Measurements from ENCODE around the gene CAPN5. TPM values are rescaled to one million over a fixed set of nuclear protein-coding genes. Genes with fewer than 3 reads are reported as not detected.

CAPN5 gene
- total RNA-seq, 1 donor from 2014 or later, result 18.3 TPM

GRCh38 chr11:77155082-77155475 is 88.3 kb downstream of the CAPN5 start:
- Mint-ChIP-seq H3K36me3 (no peaks in the 10 kb centered on the region), H3K4me1 (peaks cover 17% of the 10 kb centered on the region), H3K27ac (no peak overlapping the region), H3K4me3 (no peak overlapping the region), H3K27me3 (ENCODE audit: low read depth) (peaks cover 5% of the 10 kb centered on the region), H3K9me3 (no peaks in the 10 kb centered on the region)
- no peak for TF ChIP-seq CTCF (IDR thresholded peaks at IDR 0.05; ENCODE audit: unreplicated experiment)
- no peak for DNase-seq (ENCODE audit: low spot score in 2 of 2, unreplicated experiment in 2 of 2)

GRCh38 chr11:77155556-77156130 is 88.9 kb downstream of the CAPN5 start:
- no peak for DNase-seq (ENCODE audit: low spot score in 2 of 2, unreplicated experiment in 2 of 2)
- Mint-ChIP-seq H3K27ac (no peak overlapping the region), H3K9me3 (no peaks in the 10 kb centered on the region), H3K4me1 (peaks cover 15% of the 10 kb centered on the region), H3K36me3 (no peaks in the 10 kb centered on the region), H3K4me3 (no peak overlapping the region), H3K27me3 (ENCODE audit: low read depth) (peaks cover 5% of the 10 kb centered on the region)
- TF ChIP-seq CTCF (IDR thresholded peaks at IDR 0.05; ENCODE audit: unreplicated experiment), result no peak

DNA sequence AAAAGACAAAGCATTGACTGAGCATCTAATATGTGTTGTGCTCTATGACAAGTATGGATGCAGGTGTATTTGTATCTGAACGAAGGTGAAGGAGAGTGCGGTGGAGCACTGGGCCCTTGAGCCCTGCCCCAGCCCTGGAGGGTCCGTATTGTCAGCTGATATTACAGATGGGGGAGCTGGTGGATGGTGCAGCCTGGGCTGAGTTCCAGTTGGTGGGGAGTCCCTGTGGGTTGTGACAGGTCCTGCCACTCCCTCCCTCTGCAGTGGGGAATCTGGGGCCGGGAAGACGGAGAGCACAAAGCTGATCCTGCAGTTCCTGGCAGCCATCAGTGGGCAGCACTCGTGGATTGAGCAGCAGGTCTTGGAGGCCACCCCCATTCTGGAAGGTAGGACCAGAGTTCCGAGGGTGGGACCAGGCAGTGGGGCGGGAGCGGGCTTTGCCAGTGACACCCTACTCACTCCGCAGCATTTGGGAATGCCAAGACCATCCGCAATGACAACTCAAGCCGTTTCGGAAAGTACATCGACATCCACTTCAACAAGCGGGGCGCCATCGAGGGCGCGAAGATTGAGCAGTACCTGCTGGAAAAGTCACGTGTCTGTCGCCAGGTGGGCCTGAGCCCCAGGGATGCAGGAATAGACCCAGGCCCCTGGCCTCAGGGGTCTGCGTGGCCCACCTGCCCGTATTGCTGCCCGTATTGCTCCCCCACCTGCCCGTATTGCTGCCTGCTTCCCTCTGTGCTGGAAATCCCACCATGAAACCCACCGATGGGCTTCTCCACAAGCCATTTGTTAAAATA is 89.8 kb downstream of the CAPN5 start:
- Mint-ChIP-seq H3K4me3 (no peak overlapping the region), H3K4me1 (peaks cover 15% of the 10 kb centered on the region)
- no peak for TF ChIP-seq CTCF (IDR thresholded peaks at IDR 0.05; ENCODE audit: unreplicated experiment)

DNA sequence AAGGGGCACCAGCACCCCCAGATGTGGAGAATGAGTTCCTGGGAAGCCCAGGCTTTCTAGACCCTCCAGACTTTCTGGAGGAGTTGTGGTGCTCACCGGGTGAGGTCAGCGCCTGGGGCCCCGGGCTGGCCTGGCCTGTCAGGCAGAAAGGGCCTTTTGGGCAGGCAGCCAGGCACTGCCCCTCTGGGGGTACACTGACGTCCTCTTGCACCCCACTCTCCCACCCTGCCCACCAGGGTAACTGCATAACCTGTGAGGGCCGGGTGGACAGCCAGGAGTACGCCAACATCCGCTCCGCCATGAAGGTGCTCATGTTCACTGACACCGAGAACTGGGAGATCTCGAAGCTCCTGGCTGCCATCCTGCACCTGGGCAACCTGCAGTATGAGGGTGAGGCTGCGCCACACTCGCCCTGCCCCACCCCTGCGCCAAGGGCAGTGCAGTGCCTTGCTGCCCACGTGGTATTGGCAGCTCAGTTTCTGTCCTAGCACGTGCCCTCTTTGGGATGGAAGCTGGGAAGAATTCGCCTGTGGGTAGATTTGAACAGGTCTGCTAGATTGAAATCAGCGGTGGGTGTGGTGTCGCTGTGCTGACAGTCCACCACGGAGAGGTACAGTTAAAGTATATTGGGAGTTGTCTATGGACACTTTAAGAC is 91.4 kb downstream of the CAPN5 start:
- DNase-seq (ENCODE audit: low spot score in 2 of 2, unreplicated experiment in 2 of 2), result no peak
- peaks cover 7% of the 10 kb centered on the region for H3K27me3 Mint-ChIP-seq (ENCODE audit: low read depth)
- H3K4me3 Mint-ChIP-seq, result no peak overlapping the region
- H3K36me3 Mint-ChIP-seq, result no peaks in the 10 kb centered on the region
- H3K27ac Mint-ChIP-seq, result no peak overlapping the region
- H3K4me1 Mint-ChIP-seq, result peaks cover under 1% of the 10 kb centered on the region
- H3K9me3 Mint-ChIP-seq, result no peaks in the 10 kb centered on the region
- no peak for TF ChIP-seq CTCF (IDR thresholded peaks at IDR 0.05; ENCODE audit: unreplicated experiment)

More for the DNA sequence above, 89.8 kb downstream of the CAPN5 start:
- DNase-seq (ENCODE audit: low spot score in 2 of 2, unreplicated experiment in 2 of 2), result no peak
- H3K27ac Mint-ChIP-seq, result no peak overlapping the region
- H3K36me3 Mint-ChIP-seq, result no peaks in the 10 kb centered on the region
- H3K9me3 Mint-ChIP-seq, result no peaks in the 10 kb centered on the region
- peaks cover 7% of the 10 kb centered on the region for H3K27me3 Mint-ChIP-seq (ENCODE audit: low read depth)

GRCh38 chr11:77159219-77159936 is 92.6 kb downstream of the CAPN5 start:
- TF ChIP-seq CTCF (IDR thresholded peaks at IDR 0.05; ENCODE audit: unreplicated experiment), result no peak
- no peak overlapping the region for H3K27ac Mint-ChIP-seq

More at GRCh38 chr11:77159219-77159936, 92.6 kb downstream of the CAPN5 start:
- no peaks in the 10 kb centered on the region for H3K4me1 Mint-ChIP-seq
- H3K9me3 Mint-ChIP-seq, result no peaks in the 10 kb centered on the region
- DNase-seq (ENCODE audit: low spot score in 2 of 2, unreplicated experiment in 2 of 2), result no peak
- H3K36me3 Mint-ChIP-seq, result no peaks in the 10 kb centered on the region
- peaks cover 7% of the 10 kb centered on the region for H3K27me3 Mint-ChIP-seq (ENCODE audit: low read depth)
- no peak overlapping the region for H3K4me3 Mint-ChIP-seq
